Chondrocyte (in vitro differentiated cells): ENCODE data around the gene PPP2R1B. TPM values are rescaled to one million over a fixed set of nuclear protein-coding genes. Genes with fewer than 3 reads are reported as not detected.

Source experiments
- DNase-seq: peaks from one replicate; pipeline ENCODE4 v3.0.0; 2021; ENCODE audit warnings: mixed read lengths, low spot score
- H3K27ac Mint-ChIP-seq: one replicate; pipeline ENCODE4 v1.8.0; 2021; ENCODE audit warnings: mild to moderate bottlenecking, moderate library complexity, mixed read lengths; ENCODE audit not compliant: unreplicated experiment
- H3K27me3 Mint-ChIP-seq: 2 replicates; pipeline ENCODE4 v1.8.0; 2021; ENCODE audit warnings: low read depth, mixed read lengths
- H3K36me3 Mint-ChIP-seq: 2 replicates; pipeline ENCODE4 v1.8.0; 2021; ENCODE audit warnings: low read depth, mixed read lengths
- H3K4me1 Mint-ChIP-seq: 2 replicates; pipeline ENCODE4 v1.8.0; 2021; ENCODE audit warnings: low read depth, mild to moderate bottlenecking, mixed read lengths
- H3K4me3 Mint-ChIP-seq: one replicate; pipeline ENCODE4 v1.8.0; 2021; ENCODE audit warnings: mild to moderate bottlenecking, moderate library complexity, mixed read lengths; ENCODE audit not compliant: unreplicated experiment
- H3K9me3 Mint-ChIP-seq: 2 replicates; pipeline ENCODE4 v1.8.0; 2021; ENCODE audit warnings: low read depth, mixed read lengths
- CTCF ChIP-seq: fragments of 200-600 bp; sonication (generic); IDR thresholded peaks from 2 replicates; pipeline ENCODE4 v1.5.0; 2021; ENCODE audit warnings: antibody characterized with exemption, mild to moderate bottlenecking, moderate library complexity
- total RNA-seq: library from RNA; stranded (reverse); gene quantifications from 3 replicates; pipeline ENCODE4 v1.2.1, GENCODE V29; 2021

Gene PPP2R1B
- total RNA-seq, 1 donor from 2014 or later = 17.2 TPM

GRCh38 chr11:111798279-111798678 is 32.1 kb upstream of the PPP2R1B start:
- H3K4me3 Mint-ChIP-seq = no peak overlapping the region
- H3K9me3 Mint-ChIP-seq = peaks cover 4% of the 10 kb centered on the region
- H3K27me3 Mint-ChIP-seq = no peaks in the 10 kb centered on the region
- peaks cover 22% of the 10 kb centered on the region for H3K36me3 Mint-ChIP-seq
- no peak overlapping the region for H3K27ac Mint-ChIP-seq
- no peak for TF ChIP-seq CTCF
- H3K4me1 Mint-ChIP-seq = peaks cover 22% of the 10 kb centered on the region
- no peak for DNase-seq

GRCh38 chr11:111797145-111797581 is 31.0 kb upstream of the PPP2R1B start:
- Mint-ChIP-seq H3K27me3 (no peaks in the 10 kb centered on the region), H3K4me1 (peaks cover 28% of the 10 kb centered on the region), H3K36me3 (peaks cover 22% of the 10 kb centered on the region), H3K4me3 (no peak overlapping the region), H3K9me3 (peaks cover 4% of the 10 kb centered on the region), H3K27ac (no peak overlapping the region)
- no peak for TF ChIP-seq CTCF
- DNase-seq = no peak

GRCh38 chr11:111796696-111797095 is 30.5 kb upstream of the PPP2R1B start:
- no peak for DNase-seq
- peaks cover 28% of the 10 kb centered on the region for H3K4me1 Mint-ChIP-seq
- H3K9me3 Mint-ChIP-seq = peaks cover 4% of the 10 kb centered on the region
- no peaks in the 10 kb centered on the region for H3K27me3 Mint-ChIP-seq
- TF ChIP-seq CTCF = no peak
- H3K27ac Mint-ChIP-seq = no peak overlapping the region
- H3K36me3 Mint-ChIP-seq = peaks cover 17% of the 10 kb centered on the region
- no peak overlapping the region for H3K4me3 Mint-ChIP-seq

- no peak for TF ChIP-seq CTCF
- H3K9me3 Mint-ChIP-seq = peaks cover 4% of the 10 kb centered on the region
- H3K4me1 Mint-ChIP-seq = peaks cover 28% of the 10 kb centered on the region
- H3K27ac Mint-ChIP-seq = no peak overlapping the region
- DNase-seq = no peak
- no peak overlapping the region for H3K4me3 Mint-ChIP-seq
- peaks cover 13% of the 10 kb centered on the region for H3K36me3 Mint-ChIP-seq
- H3K27me3 Mint-ChIP-seq = no peaks in the 10 kb centered on the region
These were observed 29.3 kb upstream of the PPP2R1B start for GRCh38 chr11:111795334-111795985.

GRCh38 chr11:111793863-111794262 is 27.7 kb upstream of the PPP2R1B start:
- Mint-ChIP-seq H3K9me3 (peaks cover 4% of the 10 kb centered on the region), H3K27me3 (no peaks in the 10 kb centered on the region), H3K36me3 (peaks cover 12% of the 10 kb centered on the region), H3K4me1 (peaks cover 28% of the 10 kb centered on the region), H3K4me3 (no peak overlapping the region), H3K27ac (peak overlapping the region; percentile 66)
- no peak for DNase-seq
- TF ChIP-seq CTCF = no peak
